MCF 10A (cell line): ENCODE measurements around the gene HSPB2. TPM values are rescaled to one million over a fixed set of nuclear protein-coding genes. Genes with fewer than 3 reads are reported as not detected.

Experiments
- BruUV-seq: library from RNA; stranded (reverse); fragments of 400-500 nt; replicated peaks from 2 replicates; lab custom pipeline; 2021; lab: Mats Ljungman, UMichigan
- CTCF ChIA-PET: fragments of 300-600 bp; sonication (Branson Sonifier 250); formaldehyde crosslinking; extraction: SDS; loops from one replicate; lab custom pipeline; 2021; ENCODE audit warnings: antibody characterized with exemption, inconsistent platforms; lab: Yijun Ruan, JAX
- POLR2A ChIA-PET: fragments of 300-600, 350-650 bp; sonication (Branson Sonifier 250); formaldehyde crosslinking; extraction: SDS; loops from one replicate; lab custom pipeline; 2020; ENCODE audit warnings: antibody characterized with exemption, inconsistent platforms; lab: Yijun Ruan, JAX
- DNase-seq: peaks from one replicate; pipeline ENCODE4 v3.0.0-alpha.2; 2018; ENCODE audit not compliant: unreplicated experiment
- H3K27ac Mint-ChIP-seq: one replicate; pipeline ENCODE4 v1.8.0; 2022; ENCODE audit warnings: mild to moderate bottlenecking, low read depth, mixed read lengths; ENCODE audit not compliant: unreplicated experiment
- H3K27me3 Mint-ChIP-seq: one replicate; pipeline ENCODE4 v1.8.0; 2022; ENCODE audit warnings: mixed read lengths; ENCODE audit not compliant: insufficient read depth, unreplicated experiment
- H3K36me3 Mint-ChIP-seq: one replicate; pipeline ENCODE4 v1.8.0; 2022; ENCODE audit warnings: mild to moderate bottlenecking, moderate library complexity, mixed read lengths; ENCODE audit not compliant: insufficient read depth, unreplicated experiment
- H3K4me1 Mint-ChIP-seq: one replicate; pipeline ENCODE4 v1.8.0; 2022; ENCODE audit warnings: mixed read lengths; ENCODE audit not compliant: insufficient read depth, unreplicated experiment
- H3K4me3 Mint-ChIP-seq: one replicate; pipeline ENCODE4 v1.8.0; 2022; ENCODE audit warnings: mild to moderate bottlenecking, moderate library complexity, mixed read lengths; ENCODE audit not compliant: unreplicated experiment
- H3K9me3 Mint-ChIP-seq: one replicate; pipeline ENCODE4 v1.8.0; 2022; ENCODE audit warnings: mixed read lengths; ENCODE audit not compliant: unreplicated experiment
- intact Hi-C: fragments of 100-400 bp; cut with micrococcal nuclease; formaldehyde crosslinking; loops from 2 replicates; pipeline ENCODE4 v1.14.1; 2022
- total RNA-seq: library from RNA; stranded (reverse); gene quantifications from 2 replicates; pipeline ENCODE4 v1.2.3, GENCODE V29; 2022
- TF ChIP-seq, protein P1 (sequence below): fragments of 200-600 bp; IDR thresholded peaks from one replicate; pipeline ENCODE4 v1.8.0; 2022; ENCODE audit warnings: antibody characterized with exemption, mild to moderate bottlenecking; ENCODE audit not compliant: unreplicated experiment

The HSPB2 gene
- total RNA-seq, 1 experiment from 2014 or later = 0.23 TPM

DNA sequence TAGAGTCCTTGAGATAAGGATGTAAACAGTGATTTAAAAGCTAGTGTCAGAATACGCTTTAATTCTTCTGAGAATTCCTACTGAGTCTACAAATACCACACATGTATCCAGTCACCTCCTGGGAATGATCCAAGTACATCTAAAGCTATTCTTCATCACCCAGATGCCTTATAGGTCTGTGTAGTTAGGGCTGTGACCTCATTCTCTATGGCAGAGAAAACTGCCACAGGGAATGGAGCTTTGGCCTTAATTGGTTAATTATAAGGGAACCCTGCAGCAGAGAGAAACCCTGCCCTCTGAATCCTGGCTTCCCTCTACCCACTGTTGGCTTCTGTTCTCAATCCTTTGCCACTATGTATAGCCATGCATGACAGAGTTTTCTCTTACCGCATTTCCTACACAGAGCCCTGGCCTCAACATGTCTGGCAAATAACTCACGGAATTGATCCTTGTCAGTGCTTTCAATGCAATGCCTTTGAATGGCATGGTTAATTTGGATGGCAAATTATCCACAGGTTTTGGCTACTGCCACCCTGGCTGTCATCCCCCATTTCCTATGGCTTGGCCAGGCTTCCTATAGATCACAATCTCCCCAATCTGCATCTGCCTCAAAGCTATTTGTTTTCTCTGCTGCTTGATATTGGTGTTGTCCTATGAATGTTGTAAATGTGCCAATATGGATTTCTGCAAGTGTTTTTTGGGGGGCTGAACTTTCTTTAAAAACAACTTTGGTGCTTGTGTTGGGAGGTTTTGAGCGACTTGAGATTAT is 27.5 kb downstream of the HSPB2 start:
- Mint-ChIP-seq H3K4me1 (peaks cover 72% of the 10 kb centered on the region), H3K27ac (peak overlapping the region; percentile 8), H3K27me3 (no peaks in the 10 kb centered on the region), H3K4me3 (no peak overlapping the region), H3K9me3 (no peaks in the 10 kb centered on the region), H3K36me3 (no peaks in the 10 kb centered on the region)
- TF ChIP-seq, protein P1, sequence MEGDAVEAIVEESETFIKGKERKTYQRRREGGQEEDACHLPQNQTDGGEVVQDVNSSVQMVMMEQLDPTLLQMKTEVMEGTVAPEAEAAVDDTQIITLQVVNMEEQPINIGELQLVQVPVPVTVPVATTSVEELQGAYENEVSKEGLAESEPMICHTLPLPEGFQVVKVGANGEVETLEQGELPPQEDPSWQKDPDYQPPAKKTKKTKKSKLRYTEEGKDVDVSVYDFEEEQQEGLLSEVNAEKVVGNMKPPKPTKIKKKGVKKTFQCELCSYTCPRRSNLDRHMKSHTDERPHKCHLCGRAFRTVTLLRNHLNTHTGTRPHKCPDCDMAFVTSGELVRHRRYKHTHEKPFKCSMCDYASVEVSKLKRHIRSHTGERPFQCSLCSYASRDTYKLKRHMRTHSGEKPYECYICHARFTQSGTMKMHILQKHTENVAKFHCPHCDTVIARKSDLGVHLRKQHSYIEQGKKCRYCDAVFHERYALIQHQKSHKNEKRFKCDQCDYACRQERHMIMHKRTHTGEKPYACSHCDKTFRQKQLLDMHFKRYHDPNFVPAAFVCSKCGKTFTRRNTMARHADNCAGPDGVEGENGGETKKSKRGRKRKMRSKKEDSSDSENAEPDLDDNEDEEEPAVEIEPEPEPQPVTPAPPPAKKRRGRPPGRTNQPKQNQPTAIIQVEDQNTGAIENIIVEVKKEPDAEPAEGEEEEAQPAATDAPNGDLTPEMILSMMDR = no peak
- no TSS peak for BruUV-seq
- CTCF ChIA-PET = interaction anchor here (0.6 to 21.3 kb wide), 7 partner anchors 8 to 342 kb away, joined by 3 to 564 read pairs (median 4); no protein-coding TSS in a partner anchor
- POLR2A ChIA-PET = interaction anchor here (0.7 to 21.8 kb wide), 12 partner anchors 13 to 180 kb away, joined by 3 to 513 read pairs (median 4); partner anchors contain the start of genes ALG9, CRYAB, SDHD and TIMM8B
- peak; percentile 75 for DNase-seq
- intact Hi-C loops = loop anchor here (2.0 kb wide), 1 partner anchor 61 kb away; the partner anchor contains the start of genes CFAP68 and FDXACB1

DNA sequence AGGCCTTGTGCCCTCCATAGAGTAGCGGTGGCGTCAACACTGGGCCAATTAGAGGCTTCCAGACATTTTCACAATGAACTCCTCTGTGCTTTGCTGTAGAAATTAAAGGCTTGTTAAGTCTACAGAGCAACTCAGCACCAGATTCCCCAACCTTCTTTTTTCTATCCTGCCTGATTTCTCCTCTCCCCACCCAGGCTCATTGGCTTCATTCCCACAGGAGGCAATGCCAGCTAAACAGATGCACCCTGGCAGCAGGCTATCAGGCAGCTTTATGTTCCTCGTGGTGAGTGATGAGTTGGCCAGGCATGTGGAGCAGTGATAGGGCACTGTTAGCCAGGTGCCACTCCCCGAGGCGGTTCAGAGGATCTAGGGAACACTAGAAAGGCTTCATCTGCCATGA is 29.4 kb downstream of the HSPB2 start:
- POLR2A ChIA-PET = interaction anchor here (0.5 to 21.8 kb wide), 15 partner anchors 8 to 156 kb away, joined by 3 to 513 read pairs (median 8); partner anchors contain the start of genes ALG9, SDHD and TIMM8B
- Mint-ChIP-seq H3K36me3 (no peaks in the 10 kb centered on the region), H3K9me3 (no peaks in the 10 kb centered on the region), H3K27ac (peak overlapping the region; percentile 98), H3K4me1 (peaks cover 66% of the 10 kb centered on the region), H3K27me3 (no peaks in the 10 kb centered on the region), H3K4me3 (no peak overlapping the region)
- intact Hi-C loops = no loop called here
- CTCF ChIA-PET = interaction anchor here (0.7 to 21.3 kb wide), 10 partner anchors 12 to 376 kb away, joined by 3 to 564 read pairs (median 6); no protein-coding TSS in a partner anchor
- TF ChIP-seq, protein P1 = no peak
- peak; percentile 89 for DNase-seq
- no TSS peak for BruUV-seq

- BruUV-seq = no TSS peak
- Mint-ChIP-seq H3K4me3 (no peak overlapping the region), H3K4me1 (peaks cover 66% of the 10 kb centered on the region), H3K27me3 (no peaks in the 10 kb centered on the region), H3K27ac (peak overlapping the region; percentile 98), H3K9me3 (no peaks in the 10 kb centered on the region), H3K36me3 (no peaks in the 10 kb centered on the region)
- peak; percentile 95 for DNase-seq
- intact Hi-C loops = no loop called here
- TF ChIP-seq, protein P1 = no peak
- CTCF ChIA-PET = interaction anchor here (0.6 to 21.3 kb wide), 9 partner anchors 9 to 233 kb away, joined by 3 to 564 read pairs (median 6); no protein-coding TSS in a partner anchor
- POLR2A ChIA-PET = interaction anchor here (0.6 to 21.8 kb wide), 13 partner anchors 8 to 144 kb away, joined by 3 to 513 read pairs (median 9); partner anchors contain the start of genes ALG9, SDHD and TIMM8B
These were observed 30.3 kb downstream of the HSPB2 start for GRCh38 chr11:111942829-111943228.

DNA sequence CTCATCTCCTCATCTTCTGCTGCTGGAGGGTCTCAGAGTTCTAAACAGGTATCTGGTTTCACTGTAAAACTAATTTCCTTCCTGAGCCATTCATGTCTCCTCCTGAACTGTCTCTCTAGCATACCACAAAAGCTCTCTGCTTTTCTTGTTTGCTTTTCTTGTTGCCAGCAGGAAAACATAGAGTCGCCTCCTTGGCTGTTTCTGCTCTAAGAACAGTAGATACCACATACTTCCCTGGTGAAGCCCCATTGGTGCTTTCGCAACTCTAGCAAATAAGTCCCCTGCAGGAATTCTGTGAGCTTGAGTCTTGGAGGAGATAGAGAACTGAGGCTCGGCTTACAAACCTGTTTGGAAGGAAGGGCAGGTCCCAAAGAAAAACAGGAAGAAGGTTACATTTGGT is 31.6 kb downstream of the HSPB2 start:
- Mint-ChIP-seq H3K4me3 (peak overlapping the region; percentile 6), H3K27ac (peak overlapping the region; percentile 98)

More for the DNA sequence above, 31.6 kb downstream of the HSPB2 start:
- intact Hi-C loops = loop anchor here (2.0 kb wide), 1 partner anchor 17 kb away; no protein-coding TSS in a partner anchor
- ChIA-PET POLR2A (interaction anchor here (0.5 to 21.8 kb wide), 13 partner anchors 10 to 150 kb away, joined by 3 to 513 read pairs (median 4); partner anchors contain the start of genes ALG9 and C11orf52), CTCF (interaction anchor here (0.7 to 21.3 kb wide), 7 partner anchors 8 to 73 kb away, joined by 3 to 564 read pairs (median 4); partner anchors contain the start of gene ALG9)
- BruUV-seq = TSS peak; percentile 54
- Mint-ChIP-seq H3K36me3 (no peaks in the 10 kb centered on the region), H3K4me1 (peaks cover 53% of the 10 kb centered on the region), H3K9me3 (no peaks in the 10 kb centered on the region), H3K27me3 (no peaks in the 10 kb centered on the region)
- TF ChIP-seq, protein P1 = no peak
- peak; percentile 80 for DNase-seq
